Vagina (tissue), 2 donors: ENCODE data around the gene GPBP1L1. TPM values are rescaled to one million over a fixed set of nuclear protein-coding genes. Genes with fewer than 3 reads are reported as not detected.

Experiments
- DNase-seq, 2 donors: peaks; one replicate each; pipeline ENCODE4 v3.0.0-alpha.2; 2017; ENCODE audit errors: extremely low spot score in 2 of 2
- H3K27ac ChIP-seq: fragments of 200-600 bp; sonication (generic); one replicate; pipeline ENCODE4 v1.5.1; 2019
- H3K27me3 ChIP-seq: fragments of 200-600 bp; sonication (generic); one replicate; pipeline ENCODE4 v1.5.1; 2019
- H3K36me3 ChIP-seq, 2 donors: fragments of 200-600 bp; sonication (generic); one replicate each; pipeline ENCODE4 v1.5.1; 2017 to 2019
- H3K4me1 ChIP-seq: fragments of 200-600 bp; sonication (generic); one replicate; pipeline ENCODE4 v1.5.1; 2019
- H3K4me3 ChIP-seq, 2 donors: fragments of 200-600 bp; sonication (generic); 1 replicate in 1 of 2; 2 replicates in 1 of 2; pipeline ENCODE4 v1.5.1; 2016 to 2019
- H3K9me3 ChIP-seq: fragments of 200-600 bp; sonication (generic); one replicate; pipeline ENCODE4 v1.5.1; 2019
- POLR2A ChIP-seq, 2 donors: fragments of 450-650 bp; IDR thresholded peaks; one replicate each; pipeline ENCODE4 v1.6.1; 2017; ENCODE audit warnings: antibody characterized with exemption in 2 of 2, mild to moderate bottlenecking in 2 of 2, moderate library complexity in 2 of 2
- POLR2AphosphoS5 ChIP-seq, 2 donors: sonication (generic); formaldehyde crosslinking; IDR thresholded peaks; one replicate each; pipeline ENCODE4 v1.9.0; 2017; ENCODE audit warnings: antibody characterized with exemption in 2 of 2, mild to moderate bottlenecking in 2 of 2, low read depth in 1 of 2; ENCODE audit not compliant: insufficient read depth in 1 of 2
- intact Hi-C: fragments of 100-400 bp; cut with DNase I; formaldehyde crosslinking; loops from one replicate; pipeline ENCODE4 v1.15.1; 2023
- total RNA-seq: library from RNA; depleted of rRNA; stranded (reverse); fragments of >200 nt; gene quantifications from one replicate; pipeline ENCODE4 v1.2.3, GENCODE V29; 2016
- TF ChIP-seq, protein P1 (sequence below), 3 experiments: fragments of 450-650 bp in 2 of 3; fragments of 200-600 bp in 1 of 3; sonication (generic) in 1 of 3; IDR thresholded peaks; one replicate each; pipeline ENCODE4 v1.5.1; 2017 to 2019; ENCODE audit warnings: antibody characterized with exemption in 3 of 3, mild to moderate bottlenecking in 2 of 3, moderate library complexity in 2 of 3

Gene GPBP1L1
- total RNA-seq, 1 donor from 2014 or later: 109 TPM

GRCh38 chr1:45643978-45644377 lies 42.4 kb downstream of the GPBP1L1 start:
- intact Hi-C loops: no loop called here
- Histone ChIP-seq H3K4me1 (no peaks in the 10 kb centered on the region), H3K36me3 (peaks cover 0 to 36% of the 10 kb centered on the region in 2 donors), H3K27ac (no peak overlapping the region), H3K27me3 (no peaks in the 10 kb centered on the region), H3K9me3 (no peaks in the 10 kb centered on the region), H3K4me3 (no peak overlapping the region)
- no peak for DNase-seq
- TF ChIP-seq POLR2AphosphoS5 (IDR thresholded peaks at IDR 0.05; ENCODE audit: insufficient read depth in 1 of 2, low read depth in 1 of 2) (peak in 1 of 2 donors; percentile 19), POLR2A (IDR thresholded peaks at IDR 0.05) (no peak)
- TF ChIP-seq, protein P1, sequence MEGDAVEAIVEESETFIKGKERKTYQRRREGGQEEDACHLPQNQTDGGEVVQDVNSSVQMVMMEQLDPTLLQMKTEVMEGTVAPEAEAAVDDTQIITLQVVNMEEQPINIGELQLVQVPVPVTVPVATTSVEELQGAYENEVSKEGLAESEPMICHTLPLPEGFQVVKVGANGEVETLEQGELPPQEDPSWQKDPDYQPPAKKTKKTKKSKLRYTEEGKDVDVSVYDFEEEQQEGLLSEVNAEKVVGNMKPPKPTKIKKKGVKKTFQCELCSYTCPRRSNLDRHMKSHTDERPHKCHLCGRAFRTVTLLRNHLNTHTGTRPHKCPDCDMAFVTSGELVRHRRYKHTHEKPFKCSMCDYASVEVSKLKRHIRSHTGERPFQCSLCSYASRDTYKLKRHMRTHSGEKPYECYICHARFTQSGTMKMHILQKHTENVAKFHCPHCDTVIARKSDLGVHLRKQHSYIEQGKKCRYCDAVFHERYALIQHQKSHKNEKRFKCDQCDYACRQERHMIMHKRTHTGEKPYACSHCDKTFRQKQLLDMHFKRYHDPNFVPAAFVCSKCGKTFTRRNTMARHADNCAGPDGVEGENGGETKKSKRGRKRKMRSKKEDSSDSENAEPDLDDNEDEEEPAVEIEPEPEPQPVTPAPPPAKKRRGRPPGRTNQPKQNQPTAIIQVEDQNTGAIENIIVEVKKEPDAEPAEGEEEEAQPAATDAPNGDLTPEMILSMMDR (IDR thresholded peaks at IDR 0.05): no peak

- Histone ChIP-seq H3K9me3 (no peaks in the 10 kb centered on the region), H3K36me3 (peaks cover 0 to 42% of the 10 kb centered on the region in 2 donors), H3K27ac (no peak overlapping the region), H3K27me3 (no peaks in the 10 kb centered on the region), H3K4me3 (no peak overlapping the region), H3K4me1 (no peaks in the 10 kb centered on the region)
- DNase-seq: no peak
- intact Hi-C loops: no loop called here
- TF ChIP-seq, protein P1 (IDR thresholded peaks at IDR 0.05): no peak
- TF ChIP-seq POLR2A (IDR thresholded peaks at IDR 0.05) (no peak), POLR2AphosphoS5 (IDR thresholded peaks at IDR 0.05; ENCODE audit: insufficient read depth in 1 of 2, low read depth in 1 of 2) (no peak)
Measured at GRCh38 chr1:45643321-45643720, 43.0 kb downstream of the GPBP1L1 start.

DNA sequence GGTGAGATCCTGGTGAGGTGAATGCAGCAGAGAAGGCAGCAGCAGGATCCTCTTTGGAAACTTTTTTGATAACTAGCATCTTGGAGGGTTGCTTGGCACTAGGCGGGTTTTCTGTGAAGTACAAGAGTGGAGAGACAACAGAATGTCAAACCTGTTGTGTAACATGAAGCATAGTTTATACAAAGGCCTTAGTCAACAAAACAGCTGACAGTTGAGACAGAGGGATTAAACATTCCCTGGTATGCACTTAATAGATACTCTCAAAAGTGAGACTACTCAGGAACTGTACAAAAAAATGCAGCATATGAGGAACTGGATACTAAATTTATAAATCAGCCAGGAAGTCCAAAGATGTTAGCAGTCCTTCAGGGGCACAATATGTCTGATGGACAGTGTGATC lies 46.0 kb downstream of the GPBP1L1 start:
- peaks cover 0 to 61% of the 10 kb centered on the region in 2 donors for H3K36me3 ChIP-seq
- intact Hi-C loops: no loop called here
- TF ChIP-seq, protein P1 (IDR thresholded peaks at IDR 0.05): no peak
- TF ChIP-seq POLR2AphosphoS5 (IDR thresholded peaks at IDR 0.05; ENCODE audit: insufficient read depth in 1 of 2, low read depth in 1 of 2) (no peak), POLR2A (IDR thresholded peaks at IDR 0.05) (no peak)
- H3K9me3 ChIP-seq: no peaks in the 10 kb centered on the region
- no peaks in the 10 kb centered on the region for H3K4me1 ChIP-seq
- H3K27me3 ChIP-seq: no peaks in the 10 kb centered on the region
- DNase-seq: no peak
- H3K27ac ChIP-seq: no peak overlapping the region
- no peak overlapping the region for H3K4me3 ChIP-seq

DNA sequence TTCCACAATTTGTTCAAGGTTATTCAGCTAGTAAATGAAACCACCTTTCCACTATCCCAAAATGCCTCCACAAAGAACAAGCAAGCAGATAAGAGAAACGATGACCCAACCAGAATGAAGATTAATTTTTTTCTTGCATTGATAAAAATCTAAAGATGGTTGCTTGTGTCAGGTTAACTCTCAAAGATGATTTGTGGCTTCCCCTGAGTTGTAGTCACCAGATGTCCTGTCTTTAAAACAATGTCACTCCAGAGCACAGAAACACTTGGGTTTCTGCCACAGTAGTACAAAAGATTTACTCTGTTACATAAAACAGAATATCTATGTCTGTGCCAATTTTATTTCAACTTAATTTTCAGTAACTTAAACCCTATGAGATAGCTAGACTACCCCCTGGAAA lies 51.1 kb downstream of the GPBP1L1 start:
- H3K4me3 ChIP-seq: no peak overlapping the region
- no peak overlapping the region for H3K27ac ChIP-seq
- DNase-seq: no peak
- intact Hi-C loops: no loop called here
- no peaks in the 10 kb centered on the region for H3K4me1 ChIP-seq
- H3K27me3 ChIP-seq: no peaks in the 10 kb centered on the region
- no peaks in the 10 kb centered on the region for H3K9me3 ChIP-seq
- TF ChIP-seq POLR2A (IDR thresholded peaks at IDR 0.05) (no peak), POLR2AphosphoS5 (IDR thresholded peaks at IDR 0.05; ENCODE audit: insufficient read depth in 1 of 2, low read depth in 1 of 2) (no peak)
- TF ChIP-seq, protein P1 (IDR thresholded peaks at IDR 0.05): no peak
- peaks cover 0 to 80% of the 10 kb centered on the region in 2 donors for H3K36me3 ChIP-seq

DNA sequence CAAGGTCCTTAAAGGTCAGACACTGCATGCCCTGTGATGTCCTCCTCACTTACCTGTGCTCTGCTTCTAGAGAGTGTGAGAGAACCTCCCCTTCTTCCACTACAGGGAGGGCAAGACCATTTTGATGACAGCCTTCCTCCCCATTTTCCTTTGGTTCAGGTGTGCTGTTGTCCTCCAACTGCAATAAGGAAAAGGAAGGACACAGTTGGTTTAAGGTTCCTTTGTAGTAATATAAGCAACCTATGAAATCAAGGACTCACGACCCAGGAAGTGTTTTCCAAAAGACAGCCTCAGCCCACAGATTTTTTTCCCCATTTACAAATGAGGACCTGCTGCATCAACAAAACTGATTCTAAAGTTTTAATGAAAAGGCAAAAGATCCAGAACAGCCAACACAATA lies 55.9 kb downstream of the GPBP1L1 start:
- intact Hi-C loops: no loop called here
- no peaks in the 10 kb centered on the region for H3K27me3 ChIP-seq

More for the DNA sequence above, 55.9 kb downstream of the GPBP1L1 start:
- no peaks in the 10 kb centered on the region for H3K4me1 ChIP-seq
- no peak for DNase-seq
- TF ChIP-seq POLR2AphosphoS5 (IDR thresholded peaks at IDR 0.05; ENCODE audit: insufficient read depth in 1 of 2, low read depth in 1 of 2) (no peak), POLR2A (IDR thresholded peaks at IDR 0.05) (no peak)
- TF ChIP-seq, protein P1 (IDR thresholded peaks at IDR 0.05): no peak
- no peaks in the 10 kb centered on the region for H3K9me3 ChIP-seq
- no peak overlapping the region for H3K4me3 ChIP-seq
- peaks cover 0 to 79% of the 10 kb centered on the region in 2 donors for H3K36me3 ChIP-seq
- no peak overlapping the region for H3K27ac ChIP-seq
